HepG2 (cell line): ENCODE data around the gene COL6A6. TPM values are rescaled to one million over a fixed set of nuclear protein-coding genes. Genes with fewer than 3 reads are reported as not detected.

Source experiments
- ATAC-seq: fragments of 200-7000 bp; cut with Tn5 transposase; 3 replicates; pipeline ENCODE4 v1.9.1; 2020; ENCODE audit warnings: mild to moderate bottlenecking, moderate library complexity
- BruUV-seq: library from RNA; stranded (reverse); fragments of 400-500 nt; replicated peaks from 2 replicates; lab custom pipeline; 2021; lab: Mats Ljungman, UMichigan
- CTCF ChIA-PET: fragments of 300-600 bp; formaldehyde crosslinking; extraction: SDS; loops from one replicate; lab custom pipeline; 2021; ENCODE audit warnings: low total read pairs, inconsistent platforms, low intra/inter-chr PET ratio; lab: Yijun Ruan, JAX
- POLR2A ChIA-PET: fragments of 350-600 bp; sonication (Branson Sonifier 250); formaldehyde crosslinking; loops from one replicate; lab custom pipeline; 2020; ENCODE audit warnings: antibody characterized with exemption, inconsistent platforms; lab: Yijun Ruan, JAX
- DNase-seq: peaks from one replicate; pipeline ENCODE4 v3.0.0-alpha.2; 2015; ENCODE audit warnings: low spot score
- FAIRE-seq: peaks from 3 replicates; lab custom pipeline; 2011; peaks lifted over from hg19 to GRCh38; lab: Jason Lieb, UNC
- H2AFZ ChIP-seq: one replicate; pipeline ENCODE4 v1.6.1; 2011; ENCODE audit warnings: low read length, inconsistent platforms
- H3K27ac ChIP-seq: fragments of 300-600 bp; 3 replicates; pipeline ENCODE4 v1.8.0; 2011; ENCODE audit warnings: mixed run types, mild to moderate bottlenecking, mixed read lengths, low read length, inconsistent platforms; ENCODE audit not compliant: insufficient read depth; ENCODE audit errors: extremely low read length
- H3K27me3 ChIP-seq, 2 experiments: fragments of 200-600 bp in 1 of 2; 2 replicates in 1 of 2; 3 replicates in 1 of 2; pipeline versions ENCODE4 v1.6.0 to v1.8.0; 2011; ENCODE audit warnings: low read length in 2 of 2, mild to moderate bottlenecking in 2 of 2, moderate library complexity in 2 of 2, inconsistent platforms in 1 of 2; ENCODE audit not compliant: insufficient read depth in 2 of 2, control insufficient read depth in 1 of 2
- H3K36me3 ChIP-seq, 2 experiments: fragments of 200-600 bp in 1 of 2; replicated peaks in 1 of 2; 2 replicates in 1 of 2; 3 replicates in 1 of 2; pipeline versions ENCODE4 v1.5.1 to v1.8.0; 2011; ENCODE audit warnings: low read length in 2 of 2, inconsistent platforms in 1 of 2; ENCODE audit not compliant: insufficient read depth in 2 of 2, control insufficient read depth in 1 of 2
- H3K4me1 ChIP-seq: 2 replicates; pipeline ENCODE4 v1.5.1; 2012; ENCODE audit warnings: low read length, inconsistent platforms; ENCODE audit not compliant: insufficient read depth
- H3K4me2 ChIP-seq: 2 replicates; pipeline ENCODE4 v1.6.0; 2011; ENCODE audit warnings: low read depth, low read length, inconsistent platforms
- H3K4me3 ChIP-seq, 3 experiments: fragments of 200-600 bp in 1 of 3; sonication (generic), shearing (Covaris generic) in 1 of 3; replicated peaks in 1 of 3; 2 replicates each; pipeline ENCODE4 v1.5.1; 2011 to 2016; ENCODE audit warnings: low read length in 3 of 3, inconsistent platforms in 2 of 3, low read depth in 2 of 3, mild to moderate bottlenecking in 2 of 3, control low read depth in 1 of 3, mixed read lengths in 1 of 3; ENCODE audit not compliant: insufficient read depth in 1 of 3
- H3K79me2 ChIP-seq: one replicate; pipeline ENCODE4 v1.6.1; 2011; ENCODE audit warnings: low read length, inconsistent platforms; ENCODE audit not compliant: insufficient read depth
- H3K9ac ChIP-seq: 2 replicates; pipeline ENCODE4 v1.6.0; 2011; ENCODE audit warnings: mild to moderate bottlenecking, low read depth, low read length, inconsistent platforms; ENCODE audit not compliant: insufficient read depth
- H3K9me3 ChIP-seq: 2 replicates; pipeline ENCODE4 v1.5.1; 2012; ENCODE audit warnings: mild to moderate bottlenecking, low read length
- H4K20me1 ChIP-seq: 2 replicates; pipeline ENCODE4 v1.6.0; 2011; ENCODE audit warnings: inconsistent platforms, mild to moderate bottlenecking, low read length, moderate library complexity; ENCODE audit not compliant: insufficient read depth
- HNRNPK ChIP-seq: fragments of 200-400 bp; formaldehyde crosslinking; IDR thresholded peaks from 2 replicates; pipeline ENCODE4 v1.6.1; 2018; ENCODE audit warnings: low read length, low read depth, moderate library complexity, mild to moderate bottlenecking; ENCODE audit not compliant: poor library complexity, severe bottlenecking
- ISX ChIP-seq: sonication (generic); formaldehyde crosslinking; conservative IDR thresholded peaks from 2 replicates; pipeline ENCODE4 v1.5.0; 2020; ENCODE audit warnings: missing genetic modification reagents
- MAFK ChIP-seq, 2 experiments: IDR thresholded peaks in 1 of 2; conservative IDR thresholded peaks in 1 of 2; 2 replicates each; pipeline ENCODE4 v1.6.1; 2011; ENCODE audit warnings: improper control_type of control experiment in 2 of 2, low read length in 2 of 2
- NAIF1 ChIP-seq: sonication (generic); formaldehyde crosslinking; IDR thresholded peaks from 2 replicates; pipeline ENCODE4 v1.5.0; 2020; ENCODE audit warnings: mild to moderate bottlenecking, missing genetic modification reagents, borderline replicate concordance
- NFIC ChIP-seq: IDR thresholded peaks from 2 replicates; pipeline ENCODE4 v1.6.1; 2012; ENCODE audit warnings: mild to moderate bottlenecking, low read length, inconsistent platforms
- PRMT3 ChIP-seq: sonication (generic); formaldehyde crosslinking; IDR thresholded peaks from 2 replicates; pipeline ENCODE4 v1.8.1; 2022; ENCODE audit warnings: low read depth, mild to moderate bottlenecking, moderate library complexity, missing genetic modification reagents, borderline replicate concordance
- SAFB2 ChIP-seq: sonication (generic); formaldehyde crosslinking; IDR thresholded peaks from 2 replicates; pipeline ENCODE4 v1.5.1; 2020; ENCODE audit warnings: missing genetic modification reagents, low read depth, mild to moderate bottlenecking, borderline replicate concordance
- SCMH1 ChIP-seq: sonication (generic); formaldehyde crosslinking; IDR thresholded peaks from 2 replicates; pipeline ENCODE4 v1.9.0; 2021; ENCODE audit warnings: missing genetic modification reagents, mild to moderate bottlenecking, borderline replicate concordance
- SMAD9 ChIP-seq: sonication (generic); formaldehyde crosslinking; IDR thresholded peaks from 2 replicates; pipeline ENCODE4 v1.5.1; 2020; ENCODE audit warnings: mild to moderate bottlenecking, missing genetic modification reagents
- SRF ChIP-seq: IDR thresholded peaks from 2 replicates; pipeline ENCODE4 v1.6.1; 2011; ENCODE audit warnings: mild to moderate bottlenecking, low read depth, low read length, moderate library complexity
- TFDP1 ChIP-seq: IDR thresholded peaks from 2 replicates; pipeline ENCODE4 v1.6.1; 2016; ENCODE audit warnings: missing compliant biosample characterization, missing genetic modification reagents, borderline replicate concordance
- ZFP37 ChIP-seq: sonication (generic); formaldehyde crosslinking; IDR thresholded peaks from 2 replicates; pipeline ENCODE4 v1.4.0; 2020; ENCODE audit warnings: missing genetic modification reagents, borderline replicate concordance
- ZNF350 ChIP-seq: sonication (generic); formaldehyde crosslinking; IDR thresholded peaks from 2 replicates; pipeline ENCODE4 v1.4.0; 2020; ENCODE audit warnings: mild to moderate bottlenecking, low read depth, missing genetic modification reagents, borderline replicate concordance
- ZNF431 ChIP-seq: sonication (generic); formaldehyde crosslinking; IDR thresholded peaks from 2 replicates; pipeline ENCODE4 v1.9.0; 2022; ENCODE audit warnings: missing genetic modification reagents, low read depth, mild to moderate bottlenecking, borderline replicate concordance
- ZNF549 ChIP-seq: sonication (generic); formaldehyde crosslinking; IDR thresholded peaks from 2 replicates; pipeline ENCODE4 v1.5.0; 2020; ENCODE audit warnings: missing genetic modification reagents
- ZNF619 ChIP-seq: sonication (generic); formaldehyde crosslinking; IDR thresholded peaks from 2 replicates; pipeline ENCODE4 v1.4.0; 2020; ENCODE audit warnings: mild to moderate bottlenecking, missing genetic modification reagents
- ZNF777 ChIP-seq: sonication (generic); formaldehyde crosslinking; IDR thresholded peaks from 2 replicates; pipeline ENCODE4 v1.4.0; 2020; ENCODE audit warnings: missing genetic modification reagents
- WGBS: methylation state at CpG from one replicate; pipeline ENCODE4 v1.1.6; 2017; ENCODE audit warnings: low lambda C conversion rate; 5-methylcytosine and 5-hydroxymethylcytosine counted together
- in situ Hi-C: cut with HindIII; loops from 2 replicates; pipeline ENCODE4 v1.10.0; 2017; ENCODE audit warnings: low pct_unique_long_range_greater_than_20kb; ENCODE audit not compliant: extremely low pct_ligation_motif_present
- intact Hi-C: fragments of 100-400 bp; cut with micrococcal nuclease; formaldehyde crosslinking; loops from one replicate; pipeline ENCODE4 v1.10.0; 2022; ENCODE audit not compliant: unreplicated experiment
- polyA plus RNA-seq, 8 experiments: library from polyadenylated mRNA; depleted of rRNA in 3 of 8; stranded (reverse) in 7 of 8; unstranded in 1 of 8; fragments of >200 nt; fragmentation: Illumina TruSeq in 4 of 8; extraction: Trizol in 4 of 8; gene quantifications; 2 replicates each; pipeline versions ENCODE4 v1.2.1 to v1.2.3, GENCODE V29; 2011 to 2016; ENCODE audit warnings: low read depth in 4 of 8, missing spikeins in 1 of 8, mixed read lengths in 1 of 8; ENCODE audit not compliant: insufficient read depth in 1 of 8
- total RNA-seq, 5 experiments: library from RNA; depleted of rRNA; stranded (reverse); fragments of >200 nt; fragmentation: Illumina TruSeq; extraction: Trizol; gene quantifications; 2 replicates each; pipeline ENCODE4 v1.2.3, GENCODE V29; 2016; ENCODE audit warnings: low read depth in 1 of 5
- TF ChIP-seq, protein P1 (sequence below): sonication (generic); formaldehyde crosslinking; conservative IDR thresholded peaks from 2 replicates; pipeline ENCODE4 v1.4.0; 2020; ENCODE audit warnings: mild to moderate bottlenecking, missing genetic modification reagents, moderate library complexity

COL6A6 gene
- total and polyA plus RNA-seq, 2 of the 13 experiments (the other 11 are each of a cell fraction or from before 2014, with no cell fraction given) = not detected

DNA sequence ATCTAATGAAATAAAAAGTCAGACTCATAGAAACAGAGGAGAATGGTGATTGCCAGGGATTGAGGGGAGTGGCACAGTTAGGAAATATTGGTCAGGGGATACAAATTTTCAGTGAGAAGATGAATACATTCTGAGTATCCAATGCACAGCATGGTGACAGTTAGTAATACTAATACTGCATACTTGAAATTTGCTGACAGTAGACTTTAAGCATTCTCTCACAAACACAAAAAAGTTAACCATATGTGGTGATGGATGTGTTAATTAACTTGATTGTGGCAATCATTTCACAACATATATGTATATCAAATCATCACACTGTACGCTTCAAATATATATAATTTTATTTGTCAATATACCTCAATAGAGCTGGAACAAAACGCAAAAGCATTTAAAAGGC is 9.2 kb upstream of the COL6A6 start (continued):
- TF ChIP-seq ZNF777 (CRISPR knock-in tag) = no peak
- TF ChIP-seq MAFK (conservative IDR thresholded peaks at IDR 0.05 in 1 of 2, IDR thresholded peaks at IDR 0.05 in 1 of 2; ENCODE audit: low read length in 2 of 2) = peak; percentile 33 to 67; a peak in 2 of 4 replicates
- TF ChIP-seq SAFB2 (CRISPR knock-in tag) = no peak
- no peak for TF ChIP-seq ISX (CRISPR knock-in tag)
- TF ChIP-seq, all 625 proteins: peak for 2

GRCh38 chr3:130509008-130509407 is 8.0 kb upstream of the COL6A6 start:
- FAIRE-seq = no peak
- ATAC-seq = no peak

More at GRCh38 chr3:130509008-130509407, 8.0 kb upstream of the COL6A6 start:
- TF ChIP-seq NAIF1 (CRISPR knock-in tag) (no peak), ZNF549 (CRISPR knock-in tag) (no peak), NFIC (no peak), TFDP1 (CRISPR knock-in tag) (no peak), ZNF619 (no peak), SCMH1 (CRISPR knock-in tag) (no peak), PRMT3 (CRISPR knock-in tag) (no peak), SMAD9 (CRISPR knock-in tag) (no peak), ZFP37 (CRISPR knock-in tag) (no peak), SRF (no peak), HNRNPK (no peak), ZNF431 (CRISPR knock-in tag) (no peak), ZNF350 (CRISPR knock-in tag) (no peak)
- TF ChIP-seq, protein P1, sequence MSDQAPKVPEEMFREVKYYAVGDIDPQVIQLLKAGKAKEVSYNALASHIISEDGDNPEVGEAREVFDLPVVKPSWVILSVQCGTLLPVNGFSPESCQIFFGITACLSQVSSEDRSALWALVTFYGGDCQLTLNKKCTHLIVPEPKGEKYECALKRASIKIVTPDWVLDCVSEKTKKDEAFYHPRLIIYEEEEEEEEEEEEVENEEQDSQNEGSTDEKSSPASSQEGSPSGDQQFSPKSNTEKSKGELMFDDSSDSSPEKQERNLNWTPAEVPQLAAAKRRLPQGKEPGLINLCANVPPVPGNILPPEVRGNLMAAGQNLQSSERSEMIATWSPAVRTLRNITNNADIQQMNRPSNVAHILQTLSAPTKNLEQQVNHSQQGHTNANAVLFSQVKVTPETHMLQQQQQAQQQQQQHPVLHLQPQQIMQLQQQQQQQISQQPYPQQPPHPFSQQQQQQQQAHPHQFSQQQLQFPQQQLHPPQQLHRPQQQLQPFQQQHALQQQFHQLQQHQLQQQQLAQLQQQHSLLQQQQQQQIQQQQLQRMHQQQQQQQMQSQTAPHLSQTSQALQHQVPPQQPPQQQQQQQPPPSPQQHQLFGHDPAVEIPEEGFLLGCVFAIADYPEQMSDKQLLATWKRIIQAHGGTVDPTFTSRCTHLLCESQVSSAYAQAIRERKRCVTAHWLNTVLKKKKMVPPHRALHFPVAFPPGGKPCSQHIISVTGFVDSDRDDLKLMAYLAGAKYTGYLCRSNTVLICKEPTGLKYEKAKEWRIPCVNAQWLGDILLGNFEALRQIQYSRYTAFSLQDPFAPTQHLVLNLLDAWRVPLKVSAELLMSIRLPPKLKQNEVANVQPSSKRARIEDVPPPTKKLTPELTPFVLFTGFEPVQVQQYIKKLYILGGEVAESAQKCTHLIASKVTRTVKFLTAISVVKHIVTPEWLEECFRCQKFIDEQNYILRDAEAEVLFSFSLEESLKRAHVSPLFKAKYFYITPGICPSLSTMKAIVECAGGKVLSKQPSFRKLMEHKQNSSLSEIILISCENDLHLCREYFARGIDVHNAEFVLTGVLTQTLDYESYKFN (CRISPR knock-in tag) = no peak
- in situ Hi-C loops (no loop called here), intact Hi-C loops (no loop called here)
- no TSS peak for BruUV-seq
- 5% methylated on average over 6 of the region's 6 CpGs for WGBS
- H3K27ac ChIP-seq = no peak overlapping the region
- H3K9ac ChIP-seq = no peak overlapping the region
- no peak overlapping the region for H2AFZ ChIP-seq
- no peak overlapping the region for H3K4me2 ChIP-seq
- no peaks in the 10 kb centered on the region for H3K79me2 ChIP-seq
- POLR2A ChIA-PET = no interaction called here
- no peaks in the 10 kb centered on the region for H3K9me3 ChIP-seq
- no peaks in the 10 kb centered on the region for H3K36me3 ChIP-seq
- H3K4me3 ChIP-seq = no peak overlapping the region
- no peaks in the 10 kb centered on the region for H3K4me1 ChIP-seq
- DNase-seq = no peak
- H4K20me1 ChIP-seq = no peaks in the 10 kb centered on the region
- H3K27me3 ChIP-seq = peaks cover 0 to 11% of the 10 kb centered on the region in 2 experiments; a peak in 1 of 5 replicates
- CTCF ChIA-PET = no interaction called here
